PFSK-1 (cell line): ENCODE data around the gene VMP1.

Experiments
- POLR2AphosphoS5 ChIP-seq: IDR thresholded peaks from 2 replicates; pipeline ENCODE4 v1.6.1; 2012; ENCODE audit warnings: low read depth, mild to moderate bottlenecking, control low read depth, low read length, moderate library complexity
- REST ChIP-seq, 2 experiments: IDR thresholded peaks; 2 replicates each; pipeline versions ENCODE4 v1.6.1 to v1.8.0; 2011 to 2012; ENCODE audit warnings: low read depth in 2 of 2, low read length in 2 of 2, control low read depth in 1 of 2, inconsistent platforms in 1 of 2, mild to moderate bottlenecking in 1 of 2, moderate library complexity in 1 of 2; ENCODE audit not compliant: insufficient read depth in 1 of 2

GRCh38 chr17:59856859-59857794 lies 149.7 kb downstream of the VMP1 start:
- TF ChIP-seq REST (IDR thresholded peaks at IDR 0.05; ENCODE audit: insufficient read depth in 1 of 2, low read depth in 2 of 2, low read length in 2 of 2), result no peak
- no peak for TF ChIP-seq POLR2AphosphoS5
